Measurements from ENCODE around the gene SETBP1. TPM values are rescaled to one million over a fixed set of nuclear protein-coding genes. Genes with fewer than 3 reads are reported as not detected.

Gene SETBP1
- total and polyA plus RNA-seq, 2 of the 13 experiments (the other 11 are each of a cell fraction or from before 2014, with no cell fraction given), result 0.18 to 0.65 TPM

- no peak overlapping the region for H3K27ac ChIP-seq (ENCODE audit: extremely low read length, insufficient read depth, low read length)
- 59% methylated on average over 1 of the region's 2 CpGs for WGBS (ENCODE audit: low lambda C conversion rate)
- no peak for TF ChIP-seq RCOR2 (CRISPR knock-in tag; IDR thresholded peaks at IDR 0.05)
- no peak for TF ChIP-seq ZNF841 (CRISPR knock-in tag; IDR thresholded peaks at IDR 0.05; ENCODE audit: borderline replicate concordance)
- no peak for TF ChIP-seq ARHGAP35 (CRISPR knock-in tag; IDR thresholded peaks at IDR 0.05; ENCODE audit: borderline replicate concordance)
- no peak for TF ChIP-seq NRL (CRISPR knock-in tag; IDR thresholded peaks at IDR 0.05; ENCODE audit: borderline replicate concordance)
- no peak for TF ChIP-seq ZFP90 (CRISPR knock-in tag; IDR thresholded peaks at IDR 0.05; ENCODE audit: borderline replicate concordance)
- no peak for TF ChIP-seq KLF9 (CRISPR knock-in tag; IDR thresholded peaks at IDR 0.05; ENCODE audit: low read depth)
- no peak for TF ChIP-seq CAMTA2 (CRISPR knock-in tag; IDR thresholded peaks at IDR 0.05; ENCODE audit: borderline replicate concordance)
- no peak for TF ChIP-seq ZNF34 (CRISPR knock-in tag; IDR thresholded peaks at IDR 0.05; ENCODE audit: borderline replicate concordance)
- TF ChIP-seq ZNF451 (CRISPR knock-in tag; IDR thresholded peaks at IDR 0.05), result no peak
- no peak for TF ChIP-seq ZNF619 (CRISPR knock-in tag; IDR thresholded peaks at IDR 0.05)
These were observed 254.2 kb downstream of the SETBP1 start for GRCh38 chr18:44934901-44935300.

GRCh38 chr18:44935455-44935854, 254.8 kb downstream of the SETBP1 start:
- Histone ChIP-seq H3K4me2 (ENCODE audit: low read depth, low read length) (no peak overlapping the region), H2AFZ (ENCODE audit: low read length) (no peak overlapping the region), H3K4me1 (ENCODE audit: insufficient read depth, low read length) (no peaks in the 10 kb centered on the region), H3K79me2 (ENCODE audit: insufficient read depth, low read length) (no peaks in the 10 kb centered on the region), H3K9ac (ENCODE audit: insufficient read depth, low read depth, low read length) (no peak overlapping the region), H3K27ac (ENCODE audit: extremely low read length, insufficient read depth, low read length) (no peak overlapping the region), H3K9me3 (ENCODE audit: low read length) (peaks cover 9% of the 10 kb centered on the region; the same call in 1 of the 2 replicates), H3K27me3 (ENCODE audit: control insufficient read depth in 1 of 2, insufficient read depth in 2 of 2, low read length in 2 of 2) (no peaks in the 10 kb centered on the region), H4K20me1 (ENCODE audit: insufficient read depth, low read length) (no peaks in the 10 kb centered on the region), H3K36me3 (replicated peaks in 1 of 2; ENCODE audit: control insufficient read depth in 1 of 2, insufficient read depth in 2 of 2, low read length in 2 of 2) (no peaks in the 10 kb centered on the region), H3K4me3 (replicated peaks in 1 of 3; ENCODE audit: insufficient read depth in 1 of 3, low read depth in 2 of 3, low read length in 3 of 3) (no peak overlapping the region)
- DNase-seq (ENCODE audit: low spot score), result no peak
- intact Hi-C loops (cut with micrococcal nuclease; ENCODE audit: unreplicated experiment) (no loop called here), in situ Hi-C loops (cut with HindIII; ENCODE audit: extremely low pct_ligation_motif_present, low pct_unique_long_range_greater_than_20kb) (no loop called here)
- TF ChIP-seq ATF7-NPFF (CRISPR knock-in tag; IDR thresholded peaks at IDR 0.05; ENCODE audit: low read depth) (no peak), KLF15 (CRISPR knock-in tag; IDR thresholded peaks at IDR 0.05; ENCODE audit: borderline replicate concordance) (no peak), ZNF136 (CRISPR knock-in tag; IDR thresholded peaks at IDR 0.05; ENCODE audit: low read depth) (no peak), ZNF530 (CRISPR knock-in tag; IDR thresholded peaks at IDR 0.05; ENCODE audit: low read depth) (no peak), SNAI1 (CRISPR knock-in tag; IDR thresholded peaks at IDR 0.05; ENCODE audit: borderline replicate concordance) (no peak)
- ChIA-PET POLR2A (no interaction called here), CTCF (ENCODE audit: low intra/inter-chr PET ratio, low total read pairs) (no interaction called here)
- ATAC-seq, result no peak
- no TSS peak for BruUV-seq (replicated peaks)
- FAIRE-seq, result no peak

More at GRCh38 chr18:44934901-44935300, 254.2 kb downstream of the SETBP1 start:
- ChIA-PET POLR2A (no interaction called here), CTCF (ENCODE audit: low intra/inter-chr PET ratio, low total read pairs) (no interaction called here)
- no peaks in the 10 kb centered on the region for H3K4me1 ChIP-seq (ENCODE audit: insufficient read depth, low read length)
- H3K27me3 ChIP-seq (ENCODE audit: control insufficient read depth in 1 of 2, insufficient read depth in 2 of 2, low read length in 2 of 2), result no peaks in the 10 kb centered on the region
- H3K9me3 ChIP-seq (ENCODE audit: low read length), result peaks cover 9% of the 10 kb centered on the region; the same call in 1 of the 2 replicates
- H3K4me3 ChIP-seq (replicated peaks in 1 of 3; ENCODE audit: insufficient read depth in 1 of 3, low read depth in 2 of 3, low read length in 3 of 3), result no peak overlapping the region
- H2AFZ ChIP-seq (ENCODE audit: low read length), result no peak overlapping the region
- FAIRE-seq (no peak), DNase-seq (ENCODE audit: low spot score) (no peak), ATAC-seq (no peak)
- no peak overlapping the region for H3K4me2 ChIP-seq (ENCODE audit: low read depth, low read length)
- no TSS peak for BruUV-seq (replicated peaks)
- intact Hi-C loops (cut with micrococcal nuclease; ENCODE audit: unreplicated experiment), result no loop called here
- H3K79me2 ChIP-seq (ENCODE audit: insufficient read depth, low read length), result no peaks in the 10 kb centered on the region
- H3K9ac ChIP-seq (ENCODE audit: insufficient read depth, low read depth, low read length), result no peak overlapping the region
- H4K20me1 ChIP-seq (ENCODE audit: insufficient read depth, low read length), result no peaks in the 10 kb centered on the region
- in situ Hi-C loops (cut with HindIII; ENCODE audit: extremely low pct_ligation_motif_present, low pct_unique_long_range_greater_than_20kb), result no loop called here
- H3K36me3 ChIP-seq (replicated peaks in 1 of 2; ENCODE audit: control insufficient read depth in 1 of 2, insufficient read depth in 2 of 2, low read length in 2 of 2), result no peaks in the 10 kb centered on the region
